ENCODE data around the gene AP1S2.
A peak's percentile ranks its signal among the peaks of the same experiment; 100 is the strongest.

The AP1S2 gene

GRCh38 chrX:15804563-15804962 lies 50.0 kb downstream of the AP1S2 start:
- Mint-ChIP-seq H3K4me1 (ENCODE audit: low read depth) (no peaks in the 10 kb centered on the region), H3K27ac (no peak overlapping the region), H3K36me3 (ENCODE audit: low read depth) (peaks cover 30% of the 10 kb centered on the region), H3K4me3 (no peak overlapping the region), H3K9me3 (no peaks in the 10 kb centered on the region), H3K27me3 (no peaks in the 10 kb centered on the region)

- Mint-ChIP-seq H3K4me3 (no peak overlapping the region), H3K36me3 (ENCODE audit: low read depth) (peaks cover 43% of the 10 kb centered on the region), H3K9me3 (no peaks in the 10 kb centered on the region), H3K27ac (no peak overlapping the region), H3K27me3 (no peaks in the 10 kb centered on the region), H3K4me1 (ENCODE audit: low read depth) (peaks cover 46% of the 10 kb centered on the region)
Observed at GRCh38 chrX:15797707-15798106, 56.9 kb downstream of the AP1S2 start.

GRCh38 chrX:15790769-15791290 lies 63.8 kb downstream of the AP1S2 start:
- Mint-ChIP-seq H3K27ac (no peak overlapping the region), H3K4me1 (ENCODE audit: low read depth) (peaks cover 30% of the 10 kb centered on the region), H3K9me3 (no peaks in the 10 kb centered on the region), H3K36me3 (ENCODE audit: low read depth) (peaks cover 21% of the 10 kb centered on the region), H3K4me3 (no peak overlapping the region), H3K27me3 (no peaks in the 10 kb centered on the region)

GRCh38 chrX:15789979-15790768 lies 64.4 kb downstream of the AP1S2 start, which contains the start of gene ZRSR2:
TSS of gene ZRSR2 (plus strand) at chrX:15790484. CDS start at chrX:15790496, 12 bp downstream.
- no peak within 1 kb of the TSS for H3K27ac Mint-ChIP-seq
- H3K4me1 Mint-ChIP-seq (ENCODE audit: low read depth) = peaks cover 27% of the 10 kb centered on the region
- H3K36me3 Mint-ChIP-seq (ENCODE audit: low read depth) = peaks cover 22% of the 10 kb centered on the region
- H3K9me3 Mint-ChIP-seq = no peaks in the 10 kb centered on the region
- no peaks in the 10 kb centered on the region for H3K27me3 Mint-ChIP-seq
- H3K4me3 Mint-ChIP-seq = no peak within 1 kb of the TSS

GRCh38 chrX:15786915-15787314 lies 67.7 kb downstream of the AP1S2 start:
- no peaks in the 10 kb centered on the region for H3K27me3 Mint-ChIP-seq
- no peaks in the 10 kb centered on the region for H3K9me3 Mint-ChIP-seq
- H3K4me1 Mint-ChIP-seq (ENCODE audit: low read depth) = peaks cover 6% of the 10 kb centered on the region
- no peak overlapping the region for H3K4me3 Mint-ChIP-seq
- peaks cover 13% of the 10 kb centered on the region for H3K36me3 Mint-ChIP-seq (ENCODE audit: low read depth)
- peak overlapping the region; percentile 55 for H3K27ac Mint-ChIP-seq

GRCh38 chrX:15785176-15785750 lies 69.3 kb downstream of the AP1S2 start:
- H3K9me3 Mint-ChIP-seq = no peaks in the 10 kb centered on the region
- no peaks in the 10 kb centered on the region for H3K27me3 Mint-ChIP-seq
- H3K36me3 Mint-ChIP-seq (ENCODE audit: low read depth) = peaks cover 13% of the 10 kb centered on the region
- no peak overlapping the region for H3K27ac Mint-ChIP-seq
- H3K4me3 Mint-ChIP-seq = no peak overlapping the region
- peaks cover 6% of the 10 kb centered on the region for H3K4me1 Mint-ChIP-seq (ENCODE audit: low read depth)

GRCh38 chrX:15781961-15782699 lies 72.5 kb downstream of the AP1S2 start:
- Mint-ChIP-seq H3K4me3 (peak overlapping the region; percentile 75), H3K4me1 (ENCODE audit: low read depth) (peaks cover 13% of the 10 kb centered on the region), H3K27ac (peak overlapping the region; percentile 94), H3K36me3 (ENCODE audit: low read depth) (peaks cover 22% of the 10 kb centered on the region), H3K27me3 (no peaks in the 10 kb centered on the region), H3K9me3 (no peaks in the 10 kb centered on the region)

All from stimulated activated naive CD8-positive, alpha-beta T cell treated with anti-CD3 and anti-CD28 coated beads, Interleukin-15, Interleukin-2, amounts not matched to agents 100 ng/mL and 50 ng/mL, for 24 hours (primary cell).